ENCODE results near the gene PIPOX.

Gene PIPOX

DNA sequence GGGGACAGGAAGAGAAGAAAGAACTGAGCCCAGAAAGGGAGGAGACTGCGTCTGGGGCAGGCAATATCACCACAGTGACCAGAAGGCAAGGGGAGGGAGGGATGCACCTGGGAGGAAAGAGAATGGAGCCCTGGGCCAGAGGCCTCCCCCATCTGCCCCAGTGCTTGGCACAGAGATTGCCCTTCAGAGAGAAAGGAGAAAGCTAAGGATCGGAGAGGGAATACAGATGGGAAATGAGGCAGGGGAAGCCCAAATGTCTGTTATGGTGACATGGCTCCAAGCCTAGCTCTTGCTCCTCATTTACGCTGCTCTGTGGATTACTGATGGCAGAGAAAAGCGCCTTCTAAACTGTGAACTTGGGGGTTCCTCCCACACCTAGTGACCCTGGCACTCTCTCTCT lies 47.2 kb downstream of the PIPOX start:
- Histone ChIP-seq H3K4me2 (ENCODE audit: low read depth, low read length) (no peak overlapping the region), H3K27ac (ENCODE audit: low read length) (no peak overlapping the region), H4K20me1 (ENCODE audit: insufficient read depth, low read length) (no peaks in the 10 kb centered on the region), H3K79me2 (ENCODE audit: low read length) (no peaks in the 10 kb centered on the region), H3K4me3 (ENCODE audit: low read length) (no peak overlapping the region), H3K9me2 (replicated peaks; ENCODE audit: insufficient read depth, low read length) (no peaks in the 10 kb centered on the region), H3K9ac (ENCODE audit: low read length) (no peak overlapping the region), H3K9me3 (replicated peaks; ENCODE audit: insufficient read depth, low read length) (no peaks in the 10 kb centered on the region), H3F3A (ENCODE audit: insufficient read depth, low read length) (no peaks in the 10 kb centered on the region), H3K36me3 (replicated peaks; ENCODE audit: insufficient read depth, low read length) (peaks cover 4% of the 10 kb centered on the region; the same call in 1 of the 2 replicates), H3K27me3 (replicated peaks; ENCODE audit: insufficient read depth, low read length) (no peaks in the 10 kb centered on the region), H2AFZ (ENCODE audit: low read length) (no peak overlapping the region), H3K4me1 (ENCODE audit: low read length) (no peaks in the 10 kb centered on the region)
- TF ChIP-seq, protein P1, sequence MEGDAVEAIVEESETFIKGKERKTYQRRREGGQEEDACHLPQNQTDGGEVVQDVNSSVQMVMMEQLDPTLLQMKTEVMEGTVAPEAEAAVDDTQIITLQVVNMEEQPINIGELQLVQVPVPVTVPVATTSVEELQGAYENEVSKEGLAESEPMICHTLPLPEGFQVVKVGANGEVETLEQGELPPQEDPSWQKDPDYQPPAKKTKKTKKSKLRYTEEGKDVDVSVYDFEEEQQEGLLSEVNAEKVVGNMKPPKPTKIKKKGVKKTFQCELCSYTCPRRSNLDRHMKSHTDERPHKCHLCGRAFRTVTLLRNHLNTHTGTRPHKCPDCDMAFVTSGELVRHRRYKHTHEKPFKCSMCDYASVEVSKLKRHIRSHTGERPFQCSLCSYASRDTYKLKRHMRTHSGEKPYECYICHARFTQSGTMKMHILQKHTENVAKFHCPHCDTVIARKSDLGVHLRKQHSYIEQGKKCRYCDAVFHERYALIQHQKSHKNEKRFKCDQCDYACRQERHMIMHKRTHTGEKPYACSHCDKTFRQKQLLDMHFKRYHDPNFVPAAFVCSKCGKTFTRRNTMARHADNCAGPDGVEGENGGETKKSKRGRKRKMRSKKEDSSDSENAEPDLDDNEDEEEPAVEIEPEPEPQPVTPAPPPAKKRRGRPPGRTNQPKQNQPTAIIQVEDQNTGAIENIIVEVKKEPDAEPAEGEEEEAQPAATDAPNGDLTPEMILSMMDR (IDR thresholded peaks at IDR 0.05; ENCODE audit: low read length) = no peak
- TF ChIP-seq EZH2phosphoT487 (IDR thresholded peaks at IDR 0.05; ENCODE audit: low read length) = no peak
- TF ChIP-seq EZH2 (optimal IDR thresholded peaks at IDR 0.05; ENCODE audit: low read depth, low read length) = no peak
- DNase-seq = no peak

DNA sequence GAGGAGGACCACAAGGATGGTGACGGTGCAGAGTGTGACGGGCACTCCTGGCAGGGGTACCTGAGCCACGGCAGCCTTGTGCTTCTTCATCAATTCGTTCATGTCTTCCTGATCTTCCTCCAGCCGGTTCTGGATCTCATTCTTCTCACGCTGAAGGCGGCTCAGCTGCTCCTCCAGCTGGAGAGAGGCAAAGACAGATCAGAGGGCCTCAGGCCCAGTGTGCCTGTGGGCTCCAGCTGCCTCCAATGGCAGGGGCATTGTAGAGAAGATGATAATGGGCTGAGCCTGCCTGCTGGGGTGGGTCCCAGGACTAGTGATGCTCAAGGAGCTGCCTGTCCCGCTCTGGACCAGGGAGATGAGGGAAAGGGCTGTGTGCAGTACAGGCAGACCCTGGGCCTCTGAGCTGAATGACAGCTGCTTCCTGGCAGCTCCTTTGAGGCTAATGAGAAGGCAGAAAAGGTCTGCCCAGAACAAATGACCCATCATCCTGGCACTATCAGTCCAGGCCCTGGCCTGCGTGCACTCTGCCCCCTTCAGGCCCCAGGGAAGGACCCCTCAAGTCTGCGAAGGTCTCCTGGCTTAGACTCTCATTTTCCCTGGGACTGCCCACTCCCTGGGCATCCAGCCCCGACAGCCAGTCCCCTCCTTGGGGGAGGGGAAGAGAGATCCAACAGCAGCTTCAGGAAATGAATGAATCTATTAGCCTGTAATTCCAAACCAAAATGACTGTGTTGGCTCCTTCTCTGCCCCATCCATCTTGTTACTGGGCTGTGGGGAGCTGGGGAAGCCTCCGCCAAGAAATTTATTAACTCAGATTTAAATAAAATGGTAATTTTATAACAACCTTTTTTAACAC lies 48.0 kb downstream of the PIPOX start:
- Histone ChIP-seq H3K4me2 (ENCODE audit: low read depth, low read length) (no peak overlapping the region), H3K4me1 (ENCODE audit: low read length) (no peaks in the 10 kb centered on the region), H3K27ac (ENCODE audit: low read length) (no peak overlapping the region), H3K79me2 (ENCODE audit: low read length) (no peaks in the 10 kb centered on the region), H3K36me3 (replicated peaks; ENCODE audit: insufficient read depth, low read length) (peaks cover 4% of the 10 kb centered on the region; the same call in 1 of the 2 replicates), H3K4me3 (ENCODE audit: low read length) (no peak overlapping the region), H3K9ac (ENCODE audit: low read length) (no peak overlapping the region), H3K9me3 (replicated peaks; ENCODE audit: insufficient read depth, low read length) (no peaks in the 10 kb centered on the region), H2AFZ (ENCODE audit: low read length) (no peak overlapping the region), H4K20me1 (ENCODE audit: insufficient read depth, low read length) (no peaks in the 10 kb centered on the region), H3K27me3 (replicated peaks; ENCODE audit: insufficient read depth, low read length) (no peaks in the 10 kb centered on the region), H3K9me2 (replicated peaks; ENCODE audit: insufficient read depth, low read length) (no peaks in the 10 kb centered on the region), H3F3A (ENCODE audit: insufficient read depth, low read length) (no peaks in the 10 kb centered on the region)
- no peak for DNase-seq
- TF ChIP-seq EZH2phosphoT487 (IDR thresholded peaks at IDR 0.05; ENCODE audit: low read length) = no peak
- TF ChIP-seq, protein P1 (IDR thresholded peaks at IDR 0.05; ENCODE audit: low read length) = no peak
- no peak for TF ChIP-seq EZH2 (optimal IDR thresholded peaks at IDR 0.05; ENCODE audit: low read depth, low read length)

DNA sequence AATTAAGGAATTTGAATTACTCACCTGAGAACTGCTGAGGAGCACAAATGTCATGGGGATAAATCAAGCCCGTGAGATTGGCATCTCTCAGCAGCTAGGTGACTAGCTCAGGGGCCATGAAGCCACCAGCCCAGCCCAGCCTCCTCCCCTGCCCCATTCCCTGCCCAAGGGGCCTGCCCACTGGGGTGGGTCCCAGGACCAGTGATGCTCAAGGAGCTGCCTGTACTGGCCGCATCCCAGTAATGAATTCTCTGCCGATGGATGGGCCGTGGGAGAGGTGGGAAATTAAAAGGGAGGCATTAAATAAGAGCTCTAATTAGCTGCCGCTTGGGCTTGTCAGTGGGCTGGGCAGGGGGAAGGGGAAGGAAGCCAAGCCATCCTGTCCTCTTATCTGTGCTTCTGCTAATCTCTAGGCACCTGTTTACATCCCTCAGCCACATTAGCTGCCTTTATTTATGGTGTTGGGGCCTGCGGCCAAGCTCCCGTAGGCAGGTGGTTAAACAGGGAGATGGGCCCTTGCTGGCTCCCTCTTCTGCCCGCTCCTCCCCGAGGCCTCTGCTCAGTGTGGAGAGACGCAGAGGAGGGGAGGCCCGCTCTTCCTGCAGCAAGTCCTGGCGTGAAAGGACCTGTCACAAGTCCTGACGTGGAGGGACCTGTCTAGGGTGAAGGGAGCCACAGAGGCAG lies 48.8 kb downstream of the PIPOX start:
- Histone ChIP-seq H3K79me2 (ENCODE audit: low read length) (no peaks in the 10 kb centered on the region), H3K4me1 (ENCODE audit: low read length) (no peaks in the 10 kb centered on the region), H3K27ac (ENCODE audit: low read length) (no peak overlapping the region), H3K36me3 (replicated peaks; ENCODE audit: insufficient read depth, low read length) (0 out of 2 replicates have a peak, but pooled peaks cover 4% of the 10 kb centered on the region), H2AFZ (ENCODE audit: low read length) (no peak overlapping the region), H3K9ac (ENCODE audit: low read length) (no peak overlapping the region), H4K20me1 (ENCODE audit: insufficient read depth, low read length) (no peaks in the 10 kb centered on the region), H3K4me2 (ENCODE audit: low read depth, low read length) (no peak overlapping the region), H3K27me3 (replicated peaks; ENCODE audit: insufficient read depth, low read length) (no peaks in the 10 kb centered on the region), H3K9me2 (replicated peaks; ENCODE audit: insufficient read depth, low read length) (no peaks in the 10 kb centered on the region), H3K9me3 (replicated peaks; ENCODE audit: insufficient read depth, low read length) (no peaks in the 10 kb centered on the region), H3K4me3 (ENCODE audit: low read length) (no peak overlapping the region), H3F3A (ENCODE audit: insufficient read depth, low read length) (no peaks in the 10 kb centered on the region)
- DNase-seq = no peak
- TF ChIP-seq, protein P1 (IDR thresholded peaks at IDR 0.05; ENCODE audit: low read length) = no peak
- no peak for TF ChIP-seq EZH2phosphoT487 (IDR thresholded peaks at IDR 0.05; ENCODE audit: low read length)
- TF ChIP-seq EZH2 (optimal IDR thresholded peaks at IDR 0.05; ENCODE audit: low read depth, low read length) = no peak

All from MM.1S (cell line).